GM21515 (cell line): ENCODE data around the gene DENND5A.
A peak's percentile ranks its signal among the peaks of the same experiment; 100 is the strongest.
"Not testable (repeated sequence)": the region's sequence is repeated elsewhere in the genome, so short reads cannot be mapped to it uniquely, and the experiment has no call there.

Source experiments
- ATAC-seq: cut with Tn5 transposase; IDR thresholded peaks from one replicate; pipeline ENCODE4 v1.9.1; 2021; ENCODE audit not compliant: unreplicated experiment

Gene DENND5A

DNA sequence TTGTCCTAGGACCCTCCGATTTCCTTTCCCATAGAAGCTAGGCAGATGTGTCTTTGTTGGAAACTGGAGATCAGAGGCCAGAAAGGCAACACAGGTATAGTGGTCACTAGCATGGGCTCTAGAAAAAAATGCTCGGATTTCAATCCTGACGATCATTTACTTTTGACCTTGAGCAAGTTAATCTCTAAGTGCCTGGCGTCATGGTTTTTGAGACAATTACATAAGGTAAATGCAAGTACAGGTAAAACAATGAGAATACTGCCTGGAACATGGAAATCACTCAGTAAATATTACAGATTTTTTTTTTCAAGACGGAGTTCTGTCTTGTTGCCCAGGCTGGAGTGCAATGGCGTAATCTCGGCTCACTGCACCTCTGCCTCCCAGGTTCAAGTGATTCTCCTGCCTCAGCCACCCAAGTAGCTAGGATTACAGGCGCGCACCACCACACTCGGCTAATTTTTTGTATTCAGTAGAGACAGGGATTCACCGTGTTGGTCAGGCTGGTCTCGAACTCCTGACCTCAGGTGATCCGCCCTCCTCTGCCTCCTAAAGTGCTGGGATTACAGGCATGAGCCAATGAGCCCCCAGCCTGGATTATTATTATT, 1.1 kb upstream of the DENND5A start:
- no peak for ATAC-seq

GRCh38 chr11:9264316-9265210, 587 bp downstream of the DENND5A start:
- peak; percentile 9 for ATAC-seq

DNA sequence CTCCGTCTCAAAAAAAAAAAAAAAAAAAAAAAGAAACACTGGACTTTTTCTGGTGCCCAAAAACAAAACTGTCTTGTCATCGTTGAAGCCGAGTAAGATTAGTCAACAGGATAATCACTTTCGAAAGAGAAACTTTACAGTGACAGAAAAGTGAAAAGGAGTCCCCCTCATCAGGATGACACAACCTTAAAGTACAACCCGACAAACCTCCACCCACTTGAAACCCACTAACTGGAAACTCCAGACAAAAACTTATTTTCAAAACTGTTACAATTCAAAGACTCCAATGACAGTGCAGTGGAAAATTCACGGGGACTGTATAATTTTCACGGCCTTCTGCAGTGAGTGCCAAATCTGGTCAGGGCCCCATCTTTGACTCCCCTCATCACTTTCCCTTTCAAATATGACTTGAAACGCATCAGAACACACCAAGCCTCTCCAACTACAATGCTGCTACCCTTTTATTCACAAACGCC, 1.3 kb downstream of the DENND5A start:
- ATAC-seq: peak; percentile 62

GRCh38 chr11:9260838-9261146, 4.4 kb downstream of the DENND5A start:
- ATAC-seq: not testable (repeated sequence)

- no peak for ATAC-seq
Measured at GRCh38 chr11:9259981-9260837, 4.9 kb downstream of the DENND5A start.

DNA sequence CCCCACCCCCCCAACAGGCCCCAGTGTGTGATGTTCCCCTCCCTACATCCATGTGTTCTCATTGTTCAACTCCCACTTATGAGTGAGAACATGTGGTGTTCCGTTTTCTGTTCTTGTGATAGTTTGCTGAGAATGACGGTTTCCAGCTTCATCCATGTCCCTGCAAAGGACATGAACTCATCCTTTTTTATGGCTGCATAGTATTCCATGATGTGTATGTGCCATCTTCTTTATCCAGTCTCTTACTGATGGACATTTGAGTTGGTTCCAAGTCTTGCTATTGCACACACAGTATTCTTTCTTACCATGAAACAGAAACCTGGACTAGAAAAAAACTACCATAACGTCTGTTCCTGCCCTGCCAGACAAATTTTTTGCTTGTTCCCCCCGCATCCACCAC, 6.9 kb downstream of the DENND5A start:
- not testable (repeated sequence) for ATAC-seq

- ATAC-seq: no peak
Measured at GRCh38 chr11:9254416-9254815, 10.7 kb downstream of the DENND5A start.

- no peak for ATAC-seq
Measured at GRCh38 chr11:9253086-9253485, 12.1 kb downstream of the DENND5A start.

DNA sequence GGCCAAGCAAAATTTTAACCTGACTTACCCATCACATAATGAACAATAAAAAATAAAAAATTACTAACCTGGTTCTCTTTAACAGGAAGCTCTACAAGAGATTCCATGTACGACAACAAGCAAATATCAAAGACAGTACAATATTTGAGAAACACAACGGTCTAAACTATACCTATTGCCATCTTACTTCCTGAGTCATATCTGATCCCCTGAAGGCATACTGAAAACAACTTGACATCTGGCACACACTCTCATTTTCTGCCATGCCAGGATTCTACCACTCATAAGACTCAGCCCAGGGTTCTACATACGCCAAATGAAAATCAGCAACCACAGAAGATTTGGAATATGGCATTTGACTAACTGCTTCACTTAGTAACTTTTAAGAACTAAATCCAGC, 13.8 kb downstream of the DENND5A start:
- no peak for ATAC-seq

DNA sequence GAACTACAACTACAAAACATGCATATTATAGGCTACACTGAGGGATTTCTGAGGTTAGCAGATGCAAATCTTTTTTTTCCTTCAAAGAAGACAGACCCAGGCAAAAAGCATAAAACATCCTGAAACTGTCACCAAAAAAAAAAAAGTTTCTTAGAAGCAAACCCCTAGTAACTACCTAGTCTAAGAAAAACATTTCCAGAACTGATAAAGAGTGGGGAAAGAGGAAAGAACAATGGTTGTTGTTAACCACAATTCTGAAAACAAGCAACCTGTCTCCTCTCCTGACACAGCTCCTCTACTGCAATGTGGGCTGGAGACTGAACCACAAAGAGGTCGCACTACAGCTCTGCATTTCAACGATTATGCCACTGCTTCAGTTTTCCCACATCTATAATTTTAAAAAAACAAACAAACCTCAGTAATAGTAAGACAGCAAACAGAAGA, 15.0 kb downstream of the DENND5A start:
- ATAC-seq: peak; percentile 81

DNA sequence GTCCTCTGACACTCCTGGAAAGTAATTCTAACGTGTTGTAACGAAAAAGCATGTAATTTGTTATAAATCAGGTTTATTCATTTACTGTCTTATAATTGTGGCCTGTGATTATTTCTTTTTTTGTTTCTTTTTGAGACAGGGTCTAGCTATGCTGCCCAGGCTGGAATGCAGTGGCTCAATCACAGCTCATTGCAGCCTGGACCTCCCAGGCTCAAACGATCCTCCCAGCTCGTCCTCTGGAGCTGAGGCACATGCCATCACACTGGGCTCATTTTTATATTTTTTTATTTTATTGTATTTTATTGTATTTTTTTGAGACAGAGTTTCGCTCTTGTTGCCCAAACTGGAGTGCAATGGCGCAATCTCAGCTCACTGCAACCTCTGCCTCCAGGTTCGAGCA, 15.9 kb downstream of the DENND5A start:
- ATAC-seq: no peak

DNA sequence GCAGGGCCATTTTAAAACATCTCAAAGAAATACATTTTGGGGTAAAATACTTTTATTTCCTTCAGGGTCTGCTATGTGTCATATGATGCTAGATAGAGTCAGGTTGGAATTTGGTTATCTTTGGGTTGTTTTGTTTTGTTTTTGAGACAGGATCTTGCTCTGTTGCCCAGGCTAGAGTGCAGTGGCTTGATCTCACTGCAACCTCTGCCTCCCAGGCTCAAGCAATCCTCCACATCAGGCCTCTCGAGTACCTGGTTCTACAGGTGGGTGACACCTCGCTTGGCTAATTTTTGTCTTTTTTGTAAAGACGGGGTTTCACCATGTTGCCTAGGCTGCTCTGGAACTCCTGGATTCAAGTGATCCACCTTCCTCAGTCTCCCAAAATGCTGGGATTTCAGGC, 17.3 kb downstream of the DENND5A start:
- ATAC-seq: no peak

- not testable (repeated sequence) for ATAC-seq
Measured at GRCh38 chr11:9236242-9236641, 28.9 kb downstream of the DENND5A start.

DNA sequence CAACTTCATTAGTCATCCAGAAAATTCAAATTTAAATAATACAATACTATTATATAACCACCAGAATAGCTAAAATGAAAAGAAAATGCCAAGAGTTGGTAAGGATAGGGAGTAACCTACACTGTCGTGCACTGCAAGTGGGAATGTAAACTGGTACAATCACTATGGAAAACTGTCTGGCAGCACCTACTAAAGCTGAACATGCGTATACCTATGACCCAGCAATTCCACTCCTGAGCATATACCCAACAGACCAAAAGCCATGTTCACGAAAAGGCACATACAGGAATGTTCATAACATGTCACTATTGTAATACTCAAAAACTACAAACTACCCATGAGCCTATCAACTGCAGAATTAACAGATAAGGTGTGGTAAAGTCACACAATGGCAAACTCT, 32.7 kb downstream of the DENND5A start:
- no peak for ATAC-seq

GRCh38 chr11:9231848-9232177, 33.3 kb downstream of the DENND5A start:
- peak; percentile 75 for ATAC-seq

GRCh38 chr11:9230296-9230695, 34.9 kb downstream of the DENND5A start:
- ATAC-seq: no peak

DNA sequence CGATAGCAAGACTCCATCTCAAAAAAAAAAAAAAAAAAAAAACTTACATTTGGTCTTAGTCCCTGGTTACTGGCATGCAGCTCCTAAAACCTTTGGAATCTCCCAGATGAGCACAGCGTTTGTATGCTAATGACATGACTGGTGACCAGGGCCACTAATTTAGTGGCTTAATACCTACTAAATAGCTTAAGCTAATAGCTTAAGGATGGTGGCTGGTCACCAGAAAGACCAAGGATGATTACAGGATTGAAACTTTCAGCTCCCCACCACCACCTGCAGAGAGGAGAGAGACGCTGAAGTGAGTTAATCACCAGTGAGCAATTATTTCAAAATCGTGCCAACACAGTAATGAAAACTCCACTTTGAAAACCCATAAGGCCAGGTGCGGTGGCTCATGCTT, 37.1 kb downstream of the DENND5A start:
- no peak for ATAC-seq

GRCh38 chr11:9225748-9226298, 39.3 kb downstream of the DENND5A start:
- ATAC-seq: no peak

DNA sequence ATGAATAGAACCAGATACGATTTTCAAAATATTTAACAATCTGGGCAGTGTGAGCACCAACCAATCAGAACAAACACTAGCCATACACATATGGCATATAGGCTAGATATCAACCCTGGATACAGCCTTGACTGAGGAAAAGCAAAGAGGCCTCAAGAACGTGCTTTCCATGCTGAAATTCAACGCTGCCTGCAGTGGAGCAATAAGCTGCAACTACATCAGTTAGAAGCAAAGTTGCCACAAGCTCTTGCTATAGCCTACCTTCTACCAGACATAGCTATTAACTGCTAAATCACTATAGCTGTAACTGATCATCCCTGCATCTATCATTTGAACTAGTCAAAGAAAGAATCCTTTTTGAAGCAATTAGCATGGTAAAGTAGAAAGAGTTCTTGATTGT, 42.5 kb downstream of the DENND5A start:
- ATAC-seq: no peak

DNA sequence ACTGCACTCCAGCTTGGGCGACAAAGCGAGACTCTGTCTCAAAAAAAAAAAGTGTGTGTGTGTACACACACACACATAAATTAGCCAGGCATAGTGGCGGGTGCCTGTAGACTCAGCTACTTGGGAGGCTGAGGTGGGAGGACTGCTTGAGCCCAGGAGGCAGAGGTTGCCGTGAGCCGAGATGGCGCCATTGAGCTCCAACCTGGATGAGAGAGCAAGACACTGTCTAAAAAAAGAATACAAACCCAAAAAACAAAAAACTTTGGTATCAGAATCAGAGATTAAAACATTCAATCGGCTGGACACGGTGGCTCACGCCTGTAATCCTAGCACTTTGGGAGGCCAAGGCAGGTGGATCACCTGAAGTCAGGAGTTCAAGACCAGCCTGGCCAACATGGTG, 44.3 kb downstream of the DENND5A start:
- not testable (repeated sequence) for ATAC-seq

DNA sequence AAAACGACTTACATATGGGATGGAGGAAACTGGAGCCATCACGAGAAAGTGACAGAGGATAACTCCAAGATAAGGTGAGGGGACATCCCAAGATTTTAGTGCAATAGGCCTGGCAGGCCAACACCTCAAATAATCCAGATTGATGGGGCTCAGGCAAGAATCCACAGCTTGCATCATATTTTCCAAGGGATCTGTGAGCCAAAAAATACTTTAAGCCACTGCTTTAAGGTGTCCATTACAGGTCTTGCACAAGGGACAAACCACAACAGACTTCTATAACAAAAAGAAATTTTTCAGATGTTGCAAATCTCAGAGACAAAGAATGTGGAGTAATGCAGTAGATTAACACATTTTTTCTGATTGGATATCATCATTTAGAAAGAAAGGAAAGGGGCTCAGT, 45.6 kb downstream of the DENND5A start:
- no peak for ATAC-seq
